ENCODE results near the gene OTOG. TPM values are rescaled to one million over a fixed set of nuclear protein-coding genes. Genes with fewer than 3 reads are reported as not detected.

The OTOG gene
- total and polyA plus RNA-seq, 3 experiments from 2014 or later, result not detected

DNA sequence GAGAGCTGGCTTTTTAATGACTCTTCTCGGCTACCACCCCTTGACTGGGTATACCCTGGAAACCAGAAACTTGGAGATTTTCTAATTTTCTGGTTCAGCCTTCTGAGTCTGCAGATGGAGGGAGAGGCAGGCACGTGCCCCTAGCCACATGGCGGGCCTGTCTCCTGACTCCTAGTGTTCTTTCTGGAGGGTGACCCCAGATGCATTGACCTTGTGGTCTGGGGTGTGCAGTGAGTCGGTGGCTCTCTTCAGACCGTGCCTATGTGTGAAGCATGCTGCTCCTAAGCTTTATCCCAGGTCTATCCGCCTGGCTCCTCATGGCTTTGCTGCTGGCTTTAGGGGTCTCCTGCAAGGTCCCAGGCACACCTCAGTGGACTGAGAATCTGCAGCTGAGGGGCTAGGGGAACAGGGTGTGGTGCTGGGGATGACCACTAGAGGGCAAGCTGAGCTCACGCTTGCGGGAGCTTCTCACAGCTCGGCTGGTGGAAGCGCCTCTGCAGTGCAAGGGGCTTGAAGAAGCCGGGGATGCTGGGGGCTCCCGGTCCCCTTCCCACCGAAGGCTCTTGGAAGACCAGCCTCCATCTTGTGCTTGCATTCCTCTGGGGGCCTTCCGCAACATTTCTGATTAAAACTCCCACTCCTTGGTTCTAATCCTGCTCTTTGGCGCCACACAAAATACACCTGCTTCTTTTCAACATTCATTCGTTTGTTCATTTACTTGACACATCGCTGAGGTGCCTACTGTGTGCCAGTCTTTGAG lies 51.8 kb downstream of the OTOG start:
- ChIA-PET POLR2A (no interaction called here), CTCF (interaction anchor here (1.0 to 1.5 kb wide), 5 partner anchors 10 to 380 kb away, joined by 3 to 4 read pairs (median 4); no protein-coding TSS in a partner anchor)
- Histone ChIP-seq H3K27me3 (ENCODE audit: insufficient read depth, low read length, poor library complexity, severe bottlenecking) (no peaks in the 10 kb centered on the region), H3K27ac (ENCODE audit: low read depth, low read length) (no peak overlapping the region), H3K4me3 (ENCODE audit: low read length) (no peak overlapping the region), H3K9me3 (ENCODE audit: low read length) (no peaks in the 10 kb centered on the region), H3K36me3 (ENCODE audit: insufficient read depth, low read length) (no peaks in the 10 kb centered on the region), H3K4me1 (ENCODE audit: insufficient read depth, low read length) (no peaks in the 10 kb centered on the region)
- Mint-ChIP-seq H3K4me3 (no peak overlapping the region), H3K27ac (peak overlapping the region in 1 of 8 donors; percentile 54), H3K36me3 (no peaks in the 10 kb centered on the region), H3K9me3 (peaks cover 0 to 4% (median 0%) of the 10 kb centered on the region in 5 donors), H3K4me1 (peaks cover 2 to 5% (median 4%) of the 10 kb centered on the region in 3 donors), H3K27me3 (peaks cover 5 to 17% of the 10 kb centered on the region in 2 donors)
- peak; percentile 24 to 70 (median 40) for DNase-seq

DNA sequence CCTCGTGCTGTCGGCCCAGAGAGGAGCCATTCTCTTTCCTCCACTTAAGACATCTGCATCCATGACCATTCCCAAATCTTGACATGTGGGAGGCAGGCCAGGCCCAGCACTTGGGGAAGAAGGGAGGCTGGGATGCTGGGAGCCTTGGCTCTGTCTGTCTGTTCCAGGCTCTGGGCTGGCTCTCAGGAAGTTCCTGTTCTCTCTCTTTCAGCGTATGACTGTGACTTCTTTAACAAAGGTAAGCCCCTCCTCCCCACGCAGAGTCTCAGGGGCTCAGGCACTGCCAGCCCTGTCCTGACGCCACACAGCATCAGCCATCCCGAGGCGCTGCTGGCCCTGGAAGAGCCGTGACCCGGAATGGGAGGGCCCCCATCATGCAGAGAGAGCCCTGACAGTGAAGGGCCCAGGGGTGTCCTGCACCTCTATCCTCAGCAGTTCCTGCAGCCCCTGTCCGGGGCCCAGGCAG lies 52.4 kb downstream of the OTOG start:
- Mint-ChIP-seq H3K4me3 (no peak overlapping the region), H3K9me3 (peaks cover 0 to under 1% (median 0%) of the 10 kb centered on the region in 5 donors), H3K27me3 (peaks cover 5 to 13% of the 10 kb centered on the region in 2 donors), H3K36me3 (no peaks in the 10 kb centered on the region), H3K4me1 (peaks cover 2 to 5% (median 4%) of the 10 kb centered on the region in 3 donors), H3K27ac (peak overlapping the region in 1 of 8 donors; percentile 54)
- no peaks in the 10 kb centered on the region for H3K9me3 ChIP-seq (ENCODE audit: low read length)
- H3K36me3 ChIP-seq (ENCODE audit: insufficient read depth, low read length), result no peaks in the 10 kb centered on the region
- no peaks in the 10 kb centered on the region for H3K4me1 ChIP-seq (ENCODE audit: insufficient read depth, low read length)
- H3K27ac ChIP-seq (ENCODE audit: low read depth, low read length), result no peak overlapping the region
- no peaks in the 10 kb centered on the region for H3K27me3 ChIP-seq (ENCODE audit: insufficient read depth, low read length, poor library complexity, severe bottlenecking)
- DNase-seq, result no peak
- ChIA-PET CTCF (interaction anchor here (1.0 to 1.5 kb wide), 5 partner anchors 11 to 379 kb away, joined by 3 to 4 read pairs (median 4); no protein-coding TSS in a partner anchor), POLR2A (no interaction called here)
- H3K4me3 ChIP-seq (ENCODE audit: low read length), result no peak overlapping the region

DNA sequence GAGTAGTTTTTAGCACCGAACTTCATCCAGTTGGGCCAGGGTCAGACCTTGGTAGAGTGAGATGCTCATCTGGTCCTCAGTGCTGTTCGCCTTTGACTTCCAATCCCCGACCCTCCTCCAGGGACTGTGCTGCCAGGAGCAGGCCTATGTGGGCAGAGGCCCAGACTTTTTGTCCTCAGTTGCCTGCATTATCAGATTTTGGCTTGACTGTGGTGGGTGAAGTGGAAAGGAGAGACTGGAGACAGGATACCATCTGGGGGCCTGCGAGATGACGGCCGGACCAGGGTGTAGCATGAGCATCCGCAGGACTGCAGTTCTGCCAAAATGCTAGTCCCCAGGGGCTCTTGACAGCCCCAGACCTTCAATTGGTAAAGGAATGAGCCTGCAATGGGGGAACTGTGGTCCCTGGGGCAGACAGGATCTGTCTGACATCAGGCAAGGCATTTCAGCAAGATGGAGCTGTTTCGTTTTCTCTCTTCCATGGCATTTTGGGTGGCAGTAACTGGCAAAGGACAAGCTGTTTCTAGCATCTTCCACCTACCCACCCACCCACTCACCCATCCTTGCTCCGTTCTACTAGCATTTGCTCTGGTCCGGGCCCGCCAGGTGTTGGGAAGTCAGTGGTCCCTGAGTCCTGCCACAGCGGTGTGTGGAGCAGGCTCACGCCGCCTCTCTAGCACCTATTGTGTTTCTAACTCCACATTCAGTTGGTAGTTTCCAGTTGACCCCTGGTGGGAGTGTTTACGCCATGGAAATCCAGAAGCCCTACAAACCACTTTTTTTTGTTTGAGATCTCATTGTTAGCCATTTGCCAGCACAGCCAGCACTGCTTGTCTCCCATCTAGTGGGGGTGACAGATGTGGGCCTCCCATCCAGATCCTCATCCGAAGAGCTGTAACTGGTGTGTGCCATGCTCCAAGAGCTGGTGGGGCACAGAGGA lies 53.5 kb downstream of the OTOG start:
- Mint-ChIP-seq H3K27ac (no peak overlapping the region), H3K4me1 (peaks cover 2 to 5% (median 4%) of the 10 kb centered on the region in 3 donors), H3K27me3 (peaks cover 5 to 12% of the 10 kb centered on the region in 2 donors), H3K4me3 (no peak overlapping the region), H3K36me3 (no peaks in the 10 kb centered on the region), H3K9me3 (no peaks in the 10 kb centered on the region)
- Histone ChIP-seq H3K36me3 (ENCODE audit: insufficient read depth, low read length) (no peaks in the 10 kb centered on the region), H3K4me3 (ENCODE audit: low read length) (no peak overlapping the region), H3K9me3 (ENCODE audit: low read length) (no peaks in the 10 kb centered on the region), H3K27me3 (ENCODE audit: insufficient read depth, low read length, poor library complexity, severe bottlenecking) (no peaks in the 10 kb centered on the region), H3K4me1 (ENCODE audit: insufficient read depth, low read length) (no peaks in the 10 kb centered on the region), H3K27ac (ENCODE audit: low read depth, low read length) (no peak overlapping the region)
- CTCF ChIA-PET, result no interaction called here
- DNase-seq, result no peak
- POLR2A ChIA-PET, result no interaction called here

DNA sequence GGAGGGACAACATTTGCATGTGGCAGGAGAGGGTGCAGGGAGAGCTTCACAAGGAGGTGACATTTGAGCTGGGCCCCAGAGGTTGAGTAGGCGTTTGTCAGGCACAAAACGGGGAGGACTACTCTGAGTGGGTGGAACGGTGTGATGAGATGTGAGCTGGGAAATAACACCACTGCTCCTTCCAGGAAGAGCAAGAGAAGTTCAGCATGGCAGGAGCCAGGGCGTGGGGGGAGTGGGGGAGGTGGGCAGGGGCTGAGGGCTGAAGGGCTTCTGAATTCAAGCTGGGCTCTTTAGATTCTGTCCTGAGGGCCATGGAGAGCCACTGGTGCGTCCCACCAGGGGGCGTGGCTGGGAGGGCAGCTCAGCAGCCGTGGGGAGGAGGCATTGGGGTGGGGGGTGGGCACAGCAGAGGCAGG lies 54.2 kb downstream of the OTOG start:
- Histone ChIP-seq H3K27ac (ENCODE audit: low read depth, low read length) (no peak overlapping the region), H3K4me1 (ENCODE audit: insufficient read depth, low read length) (no peaks in the 10 kb centered on the region), H3K27me3 (ENCODE audit: insufficient read depth, low read length, poor library complexity, severe bottlenecking) (no peaks in the 10 kb centered on the region), H3K9me3 (ENCODE audit: low read length) (no peaks in the 10 kb centered on the region), H3K4me3 (ENCODE audit: low read length) (no peak overlapping the region), H3K36me3 (ENCODE audit: insufficient read depth, low read length) (no peaks in the 10 kb centered on the region)
- H3K9me3 Mint-ChIP-seq, result no peaks in the 10 kb centered on the region
- no peak overlapping the region for H3K27ac Mint-ChIP-seq
- ChIA-PET POLR2A (no interaction called here), CTCF (no interaction called here)
- DNase-seq, result no peak
- H3K4me3 Mint-ChIP-seq, result no peak overlapping the region
- peaks cover 2 to 5% (median 4%) of the 10 kb centered on the region in 3 donors for H3K4me1 Mint-ChIP-seq
- H3K36me3 Mint-ChIP-seq, result no peaks in the 10 kb centered on the region
- H3K27me3 Mint-ChIP-seq, result peaks cover 5 to 11% of the 10 kb centered on the region in 2 donors

DNA sequence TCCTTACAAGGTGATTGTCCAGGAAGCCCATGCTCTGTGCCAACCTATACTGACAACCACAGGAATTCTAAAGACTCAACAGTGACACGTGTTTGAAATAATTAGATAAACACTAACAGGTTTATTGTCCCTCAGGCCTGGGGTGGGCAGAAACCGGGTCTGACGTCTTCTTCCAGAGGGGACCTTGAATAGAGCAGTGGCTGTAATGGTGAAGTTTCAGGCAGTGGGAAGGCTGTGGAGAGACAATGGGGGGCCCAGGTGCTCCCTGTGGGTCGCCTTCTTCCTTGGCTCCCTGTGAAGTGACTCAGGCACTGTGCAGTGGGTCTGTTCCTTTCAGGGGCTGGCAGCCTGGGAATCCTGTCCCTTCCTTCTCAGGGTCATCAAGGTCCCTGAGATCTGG lies 54.6 kb downstream of the OTOG start:
- H3K4me3 Mint-ChIP-seq, result no peak overlapping the region
- CTCF ChIA-PET, result no interaction called here
- H3K27me3 ChIP-seq (ENCODE audit: insufficient read depth, low read length, poor library complexity, severe bottlenecking), result no peaks in the 10 kb centered on the region
- H3K4me1 ChIP-seq (ENCODE audit: insufficient read depth, low read length), result no peaks in the 10 kb centered on the region
- no peak overlapping the region for H3K4me3 ChIP-seq (ENCODE audit: low read length)
- H3K36me3 Mint-ChIP-seq, result no peaks in the 10 kb centered on the region
- no peaks in the 10 kb centered on the region for H3K36me3 ChIP-seq (ENCODE audit: insufficient read depth, low read length)
- no peak for DNase-seq
- H3K9me3 ChIP-seq (ENCODE audit: low read length), result no peaks in the 10 kb centered on the region
- peaks cover 5 to 11% of the 10 kb centered on the region in 2 donors for H3K27me3 Mint-ChIP-seq
- peaks cover 2 to 5% (median 4%) of the 10 kb centered on the region in 3 donors for H3K4me1 Mint-ChIP-seq
- no peak overlapping the region for H3K27ac Mint-ChIP-seq
- POLR2A ChIA-PET, result no interaction called here
- no peaks in the 10 kb centered on the region for H3K9me3 Mint-ChIP-seq
- H3K27ac ChIP-seq (ENCODE audit: low read depth, low read length), result no peak overlapping the region

DNA sequence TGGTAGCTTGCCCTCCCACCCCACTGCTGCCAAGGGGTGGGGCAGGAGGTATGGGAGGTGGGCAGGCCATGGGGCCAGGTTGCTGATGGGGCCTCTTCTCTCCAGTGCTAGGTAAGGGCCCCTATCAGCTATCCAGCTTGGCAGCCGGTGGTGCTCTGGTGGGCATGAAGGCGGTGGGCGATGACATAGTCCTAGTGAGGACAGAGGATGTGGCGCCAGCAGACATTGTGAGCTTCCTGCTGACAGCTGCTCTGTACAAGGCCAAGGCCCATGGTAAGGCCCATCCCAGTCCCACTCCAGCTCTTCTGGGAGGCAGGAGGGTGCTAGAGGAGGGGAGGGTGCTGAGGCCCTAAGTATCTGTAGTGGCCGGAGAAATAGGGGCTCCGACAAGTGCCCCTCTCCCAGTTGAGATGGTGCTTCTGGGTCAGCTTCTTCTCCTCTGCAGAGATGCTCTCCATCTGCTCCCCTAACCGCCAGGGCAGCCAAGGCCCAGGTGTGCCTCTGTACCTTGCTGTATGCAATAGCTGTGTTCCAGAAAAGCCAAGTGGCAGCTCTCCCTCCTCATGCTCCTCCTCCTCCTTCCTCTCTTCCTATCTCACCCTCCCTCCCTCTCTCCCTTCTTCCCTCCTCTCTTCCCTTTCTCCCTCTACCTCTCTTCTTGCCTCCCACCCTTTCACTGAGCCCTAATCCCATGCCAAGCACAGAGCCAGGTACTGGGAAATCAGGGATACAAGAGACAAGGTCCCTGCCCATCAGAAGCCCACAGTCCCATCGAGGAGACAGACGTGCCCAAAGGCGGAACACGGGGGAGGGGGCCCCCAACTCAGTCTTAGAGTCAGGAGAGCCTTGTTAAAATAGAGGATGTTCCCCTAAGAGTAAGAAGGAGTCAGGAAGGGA lies 55.3 kb downstream of the OTOG start:
- DNase-seq, result no peak
- Mint-ChIP-seq H3K9me3 (no peaks in the 10 kb centered on the region), H3K4me1 (peaks cover 2 to 5% (median 4%) of the 10 kb centered on the region in 3 donors), H3K4me3 (no peak overlapping the region), H3K27ac (no peak overlapping the region), H3K27me3 (peaks cover 4 to 11% of the 10 kb centered on the region in 2 donors), H3K36me3 (no peaks in the 10 kb centered on the region)
- H3K36me3 ChIP-seq (ENCODE audit: insufficient read depth, low read length), result no peaks in the 10 kb centered on the region
- no peaks in the 10 kb centered on the region for H3K27me3 ChIP-seq (ENCODE audit: insufficient read depth, low read length, poor library complexity, severe bottlenecking)
- no peaks in the 10 kb centered on the region for H3K4me1 ChIP-seq (ENCODE audit: insufficient read depth, low read length)
- POLR2A ChIA-PET, result no interaction called here
- no peak overlapping the region for H3K4me3 ChIP-seq (ENCODE audit: low read length)
- no peak overlapping the region for H3K27ac ChIP-seq (ENCODE audit: low read depth, low read length)
- CTCF ChIA-PET, result interaction anchor here (1.5 kb wide), 1 partner anchor 11 kb away, joined by 4 read pairs; no protein-coding TSS in a partner anchor
- no peaks in the 10 kb centered on the region for H3K9me3 ChIP-seq (ENCODE audit: low read length)

DNA sequence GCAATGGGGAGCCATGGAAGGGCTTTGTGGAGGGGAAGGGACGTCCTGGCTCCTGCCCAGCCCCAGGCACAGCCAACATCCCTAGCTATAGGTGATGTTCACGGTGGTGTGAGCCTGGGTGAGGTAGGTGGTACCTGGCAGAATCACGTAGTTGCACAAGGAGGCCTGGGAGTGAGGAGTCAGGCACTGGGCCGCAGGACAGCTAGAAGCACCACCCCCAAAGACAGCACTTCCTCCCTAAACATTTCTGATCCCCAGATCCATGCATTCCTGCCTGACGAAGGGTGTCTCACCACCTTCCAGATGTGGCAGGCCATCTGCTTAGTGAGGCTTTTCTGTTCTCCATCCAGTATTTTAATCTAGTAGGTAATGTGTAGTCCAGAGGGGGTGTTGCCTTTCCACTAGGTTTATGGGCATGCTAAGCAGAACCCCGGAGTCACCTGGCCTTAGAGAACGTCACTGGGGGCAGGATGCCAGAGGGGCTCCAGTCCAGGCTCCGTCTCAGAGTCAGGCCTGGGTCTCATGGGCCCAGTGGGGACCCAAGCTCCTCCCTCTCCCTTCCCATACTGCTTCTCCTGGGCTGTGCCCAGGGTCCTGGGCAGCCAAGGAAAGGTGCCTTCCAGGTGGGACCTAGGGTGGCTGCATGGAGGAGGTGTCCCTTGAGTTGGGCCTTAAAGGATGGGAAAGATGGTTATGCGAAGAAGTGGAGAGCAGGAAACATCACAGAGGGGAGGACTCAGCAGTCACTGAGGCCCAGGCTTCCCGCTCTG lies 56.2 kb downstream of the OTOG start:
- Histone ChIP-seq H3K4me1 (ENCODE audit: insufficient read depth, low read length) (no peaks in the 10 kb centered on the region), H3K4me3 (ENCODE audit: low read length) (no peak overlapping the region), H3K27ac (ENCODE audit: low read depth, low read length) (no peak overlapping the region), H3K9me3 (ENCODE audit: low read length) (no peaks in the 10 kb centered on the region), H3K27me3 (ENCODE audit: insufficient read depth, low read length, poor library complexity, severe bottlenecking) (no peaks in the 10 kb centered on the region), H3K36me3 (ENCODE audit: insufficient read depth, low read length) (no peaks in the 10 kb centered on the region)
- DNase-seq, result no peak
- ChIA-PET CTCF (interaction anchor here (1.5 kb wide), 1 partner anchor 12 kb away, joined by 4 read pairs; no protein-coding TSS in a partner anchor), POLR2A (no interaction called here)
- Mint-ChIP-seq H3K27me3 (peaks cover 4 to 11% of the 10 kb centered on the region in 2 donors), H3K4me1 (peaks cover 2 to 5% (median 4%) of the 10 kb centered on the region in 3 donors), H3K4me3 (no peak overlapping the region), H3K9me3 (no peaks in the 10 kb centered on the region), H3K36me3 (no peaks in the 10 kb centered on the region), H3K27ac (no peak overlapping the region)

Measured in CD8-positive, alpha-beta memory T cell (primary cell).